ENCODE data around the gene LRRC40.

DNA sequence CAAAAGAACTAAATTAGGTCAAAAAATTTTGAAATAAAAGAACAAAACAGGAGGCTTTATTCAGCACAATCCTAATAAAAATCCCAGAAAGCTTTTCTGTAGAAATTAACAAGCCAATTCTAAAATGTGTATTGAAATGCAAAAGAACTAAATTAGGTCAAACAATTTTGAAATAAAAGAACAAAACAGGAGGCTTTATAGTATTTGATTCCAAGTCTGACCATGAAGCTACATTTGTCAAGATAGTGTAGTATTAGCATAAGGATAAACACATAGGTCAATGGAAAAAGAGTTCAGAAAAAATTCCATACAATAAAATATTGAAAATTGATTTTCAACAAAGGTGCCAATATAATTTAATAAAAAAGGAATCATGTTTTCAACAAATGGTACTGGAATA is 10.8 kb downstream of the LRRC40 start:
- TF ChIP-seq, protein P1, sequence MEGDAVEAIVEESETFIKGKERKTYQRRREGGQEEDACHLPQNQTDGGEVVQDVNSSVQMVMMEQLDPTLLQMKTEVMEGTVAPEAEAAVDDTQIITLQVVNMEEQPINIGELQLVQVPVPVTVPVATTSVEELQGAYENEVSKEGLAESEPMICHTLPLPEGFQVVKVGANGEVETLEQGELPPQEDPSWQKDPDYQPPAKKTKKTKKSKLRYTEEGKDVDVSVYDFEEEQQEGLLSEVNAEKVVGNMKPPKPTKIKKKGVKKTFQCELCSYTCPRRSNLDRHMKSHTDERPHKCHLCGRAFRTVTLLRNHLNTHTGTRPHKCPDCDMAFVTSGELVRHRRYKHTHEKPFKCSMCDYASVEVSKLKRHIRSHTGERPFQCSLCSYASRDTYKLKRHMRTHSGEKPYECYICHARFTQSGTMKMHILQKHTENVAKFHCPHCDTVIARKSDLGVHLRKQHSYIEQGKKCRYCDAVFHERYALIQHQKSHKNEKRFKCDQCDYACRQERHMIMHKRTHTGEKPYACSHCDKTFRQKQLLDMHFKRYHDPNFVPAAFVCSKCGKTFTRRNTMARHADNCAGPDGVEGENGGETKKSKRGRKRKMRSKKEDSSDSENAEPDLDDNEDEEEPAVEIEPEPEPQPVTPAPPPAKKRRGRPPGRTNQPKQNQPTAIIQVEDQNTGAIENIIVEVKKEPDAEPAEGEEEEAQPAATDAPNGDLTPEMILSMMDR (IDR thresholded peaks at IDR 0.05; ENCODE audit: low read depth, low read length) = no peak
- no peak for TF ChIP-seq EZH2phosphoT487 (IDR thresholded peaks at IDR 0.05; ENCODE audit: low read depth)
